Kidney (tissue), 14 donors: ENCODE measurements around the gene DNM3. TPM values are rescaled to one million over a fixed set of nuclear protein-coding genes. Genes with fewer than 3 reads are reported as not detected.

ENCODE experiments used
- DNase-seq, 5 donors: peaks; one replicate each; pipeline ENCODE4 v3.0.0-alpha.2; 2013 to 2020
- FAIRE-seq: peaks from 2 replicates; lab custom pipeline; 2012; peaks lifted over from hg19 to GRCh38; lab: Jason Lieb, UNC
- H3K27ac ChIP-seq, 2 donors: one replicate each; pipeline ENCODE4 v1.7.0; 2013; ENCODE audit warnings: low read depth in 2 of 2, low read length in 2 of 2, inconsistent platforms in 1 of 2
- H3K27me3 ChIP-seq: one replicate; pipeline ENCODE4 v1.7.1; 2013; ENCODE audit warnings: low read length, inconsistent platforms; ENCODE audit not compliant: control insufficient read depth, insufficient read depth
- H3K36me3 ChIP-seq, 3 donors: one replicate each; pipeline versions ENCODE4 v1.7.0 to v1.7.1; 2013; ENCODE audit warnings: low read length in 3 of 3, control low read depth in 1 of 3, inconsistent platforms in 1 of 3; ENCODE audit not compliant: insufficient read depth in 3 of 3, control insufficient read depth in 2 of 3
- H3K4me1 ChIP-seq, 3 donors: one replicate each; pipeline versions ENCODE4 v1.7.0 to v1.7.1; 2013; ENCODE audit warnings: low read length in 3 of 3, inconsistent platforms in 1 of 3, low read depth in 1 of 3; ENCODE audit not compliant: control insufficient read depth in 2 of 3, insufficient read depth in 2 of 3
- H3K4me3 ChIP-seq, 3 donors: one replicate each; pipeline versions ENCODE4 v1.7.0 to v1.8.1; 2013; ENCODE audit warnings: low read length in 3 of 3, control low read depth in 1 of 3, inconsistent platforms in 1 of 3
- H3K9ac ChIP-seq, 3 donors: one replicate each; pipeline versions ENCODE4 v1.7.0 to v1.7.1; 2013; ENCODE audit warnings: low read length in 3 of 3, control low read depth in 1 of 3, inconsistent platforms in 1 of 3
- H3K9me3 ChIP-seq, 3 donors: one replicate each; pipeline versions ENCODE4 v1.7.0 to v1.7.1; 2013; ENCODE audit warnings: low read length in 3 of 3, control low read depth in 1 of 3, inconsistent platforms in 1 of 3; ENCODE audit not compliant: control insufficient read depth in 2 of 3, insufficient read depth in 1 of 3
- intact Hi-C: fragments of 100-400 bp; cut with DNase I; formaldehyde crosslinking; loops from one replicate; pipeline ENCODE4 v1.11.1; 2022
- polyA plus RNA-seq: library from polyadenylated mRNA; stranded (reverse); fragments of 350-450 nt; fragmentation: Illumina TruSeq; extraction: RNeasy Lipid Tissue Mini Kit (QIAGEN cat#74804); gene quantifications from one replicate; pipeline ENCODE4 v1.2.3, GENCODE V29; 2014; ENCODE audit warnings: low read depth, low replicate concordance; ENCODE audit not compliant: insufficient read depth
- total RNA-seq: library from RNA; stranded (reverse); fragmentation: NEBNext Ultra II Directional; extraction: Animal tissue kit (Norgen Biotek cat#: 25700); gene quantifications from one replicate; pipeline ENCODE4 v1.2.1, GENCODE V29; 2021
- TF ChIP-seq, protein P1 (sequence below): IDR thresholded peaks from 3 replicates; pipeline ENCODE4 v1.5.1; 2012; ENCODE audit warnings: mild to moderate bottlenecking, moderate library complexity, borderline replicate concordance; ENCODE audit not compliant: insufficient read depth; ENCODE audit errors: extremely low read depth
- donor health status: control.
- donor health status: control.
- donor health status: control.
- donor health status: control.
- donor health status: control.
- donor health status: DM: yes; HTN: yes; CAD: no.
- donor health status: Normal renal cell carcinoma (clear cell type).

The DNM3 gene
- total and polyA plus RNA-seq, 2 donors from 2014 or later, result 5.9 to 19.1 TPM

- no peak overlapping the region for H3K9ac ChIP-seq
- H3K36me3 ChIP-seq, result peaks cover 0 to 5% (median 4%) of the 10 kb centered on the region in 3 donors
- TF ChIP-seq, protein P1, sequence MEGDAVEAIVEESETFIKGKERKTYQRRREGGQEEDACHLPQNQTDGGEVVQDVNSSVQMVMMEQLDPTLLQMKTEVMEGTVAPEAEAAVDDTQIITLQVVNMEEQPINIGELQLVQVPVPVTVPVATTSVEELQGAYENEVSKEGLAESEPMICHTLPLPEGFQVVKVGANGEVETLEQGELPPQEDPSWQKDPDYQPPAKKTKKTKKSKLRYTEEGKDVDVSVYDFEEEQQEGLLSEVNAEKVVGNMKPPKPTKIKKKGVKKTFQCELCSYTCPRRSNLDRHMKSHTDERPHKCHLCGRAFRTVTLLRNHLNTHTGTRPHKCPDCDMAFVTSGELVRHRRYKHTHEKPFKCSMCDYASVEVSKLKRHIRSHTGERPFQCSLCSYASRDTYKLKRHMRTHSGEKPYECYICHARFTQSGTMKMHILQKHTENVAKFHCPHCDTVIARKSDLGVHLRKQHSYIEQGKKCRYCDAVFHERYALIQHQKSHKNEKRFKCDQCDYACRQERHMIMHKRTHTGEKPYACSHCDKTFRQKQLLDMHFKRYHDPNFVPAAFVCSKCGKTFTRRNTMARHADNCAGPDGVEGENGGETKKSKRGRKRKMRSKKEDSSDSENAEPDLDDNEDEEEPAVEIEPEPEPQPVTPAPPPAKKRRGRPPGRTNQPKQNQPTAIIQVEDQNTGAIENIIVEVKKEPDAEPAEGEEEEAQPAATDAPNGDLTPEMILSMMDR, result peak; percentile 78
- no peaks in the 10 kb centered on the region for H3K9me3 ChIP-seq
- no peak overlapping the region for H3K4me3 ChIP-seq
- DNase-seq (peak in 4 of 5 donors; percentile 44 to 82 (median 66)), FAIRE-seq (no peak)
- intact Hi-C loops, result loop anchor here (5.0 kb wide), 1 partner anchor 181 kb away; no protein-coding TSS in a partner anchor
- H3K4me1 ChIP-seq, result peaks cover 0 to 7% (median 0%) of the 10 kb centered on the region in 3 donors
- no peaks in the 10 kb centered on the region for H3K27me3 ChIP-seq
- no peak overlapping the region for H3K27ac ChIP-seq
Measured at GRCh38 chr1:171801487-171801891, 39.8 kb upstream of the DNM3 start.

DNA sequence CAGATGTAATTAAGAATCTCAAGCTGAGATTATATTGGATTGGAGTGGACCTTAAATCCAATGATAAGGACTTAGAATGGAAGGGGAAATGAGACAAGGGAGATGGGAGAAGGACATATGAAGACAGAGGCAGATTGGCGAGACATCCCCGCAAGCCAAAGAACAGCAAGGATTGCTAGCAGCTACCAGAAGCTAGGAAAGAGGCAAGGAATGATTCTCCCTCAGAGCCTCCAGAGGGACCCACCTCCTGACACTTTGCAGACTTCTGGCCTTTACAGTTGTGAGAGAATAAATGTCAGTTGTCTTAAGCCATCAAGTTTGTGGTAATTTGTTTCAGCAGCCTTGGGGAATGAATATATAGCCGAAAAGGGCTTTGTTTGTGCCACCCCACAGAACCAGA, 39.1 kb upstream of the DNM3 start:
- DNase-seq (no peak), FAIRE-seq (no peak)
- Histone ChIP-seq H3K9ac (no peak overlapping the region), H3K36me3 (no peaks in the 10 kb centered on the region), H3K4me3 (no peak overlapping the region), H3K27me3 (no peaks in the 10 kb centered on the region), H3K27ac (no peak overlapping the region), H3K9me3 (no peaks in the 10 kb centered on the region), H3K4me1 (peaks cover 0 to 7% (median 0%) of the 10 kb centered on the region in 3 donors)
- intact Hi-C loops, result loop anchor here (5.0 kb wide), 1 partner anchor 180 kb away; no protein-coding TSS in a partner anchor
- TF ChIP-seq, protein P1, result no peak

DNA sequence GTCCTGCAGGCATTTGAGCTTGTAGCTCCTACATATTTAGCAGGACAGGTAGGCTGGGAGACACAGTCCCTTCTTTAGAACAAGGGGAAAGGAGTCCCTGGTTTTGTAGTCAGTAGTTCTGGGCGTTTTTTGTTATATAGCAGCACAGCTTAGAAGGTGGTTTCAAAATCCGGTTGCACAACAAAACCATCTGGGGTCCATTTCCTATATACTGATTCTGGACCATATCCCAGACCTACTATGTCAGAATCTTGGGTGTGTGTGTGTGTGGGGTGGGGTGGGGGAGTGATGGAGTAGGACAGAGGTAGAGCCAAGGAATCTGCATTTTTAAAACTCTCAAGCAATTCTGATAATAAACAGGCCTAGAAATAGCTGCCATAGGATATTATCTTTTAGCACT, 38.3 kb upstream of the DNM3 start:
- peaks cover 0 to 7% (median 0%) of the 10 kb centered on the region in 3 donors for H3K4me1 ChIP-seq

More for the DNA sequence above, 38.3 kb upstream of the DNM3 start:
- intact Hi-C loops, result loop anchor here (5.0 kb wide), 1 partner anchor 179 kb away; no protein-coding TSS in a partner anchor
- Histone ChIP-seq H3K9ac (no peak overlapping the region), H3K27me3 (no peaks in the 10 kb centered on the region), H3K36me3 (no peaks in the 10 kb centered on the region), H3K27ac (no peak overlapping the region), H3K9me3 (no peaks in the 10 kb centered on the region), H3K4me3 (no peak overlapping the region)
- DNase-seq (no peak), FAIRE-seq (no peak)
- TF ChIP-seq, protein P1, result no peak
